SU-DHL-6 (cell line): ENCODE results near the gene SESN1.

Experiments
- H2AFZ ChIP-seq: fragments of 200-600 bp; sonication (generic); 2 replicates; pipeline ENCODE4 v1.6.1; 2014; ENCODE audit warnings: low read depth, mild to moderate bottlenecking, moderate library complexity, mixed read lengths, antibody characterized with exemption, low read length; ENCODE audit not compliant: severe bottlenecking
- H3F3A ChIP-seq: fragments of 200-600 bp; shearing (Covaris generic); 2 replicates; pipeline ENCODE4 v1.6.0; 2016; ENCODE audit warnings: antibody characterized with exemption, mild to moderate bottlenecking; ENCODE audit not compliant: insufficient read depth
- H3K27ac ChIP-seq: fragments of 200-600 bp; sonication (generic); 2 replicates; pipeline ENCODE4 v1.5.1; 2016; ENCODE audit warnings: low read depth, mild to moderate bottlenecking, low read length, moderate library complexity, mixed read lengths
- H3K27me3 ChIP-seq: fragments of 200-600 bp; sonication (generic), shearing (Covaris generic); 2 replicates; pipeline ENCODE4 v1.6.0; 2014; ENCODE audit warnings: mild to moderate bottlenecking, low read length
- H3K36me3 ChIP-seq: fragments of 200-600 bp; sonication (generic); 2 replicates; pipeline ENCODE4 v1.6.1; 2014; ENCODE audit warnings: mild to moderate bottlenecking, low read length, mixed read lengths
- H3K4me2 ChIP-seq: fragments of 300-600, 200-600 bp; shearing (Covaris generic), sonication (generic); 2 replicates; pipeline ENCODE4 v1.6.0; 2014; ENCODE audit warnings: low read length, low read depth, mild to moderate bottlenecking; ENCODE audit not compliant: poor library complexity, severe bottlenecking
- H3K4me3 ChIP-seq: fragments of 200-600 bp; sonication (generic); 2 replicates; pipeline ENCODE4 v1.5.1; 2014; ENCODE audit warnings: antibody characterized with exemption, low read length, mild to moderate bottlenecking, mixed read lengths; ENCODE audit not compliant: insufficient read depth, poor library complexity, severe bottlenecking
- H3K79me2 ChIP-seq: fragments of 200-600 bp; sonication (generic); 2 replicates; pipeline ENCODE4 v1.6.1; 2014; ENCODE audit warnings: mild to moderate bottlenecking, low read length, moderate library complexity; ENCODE audit not compliant: insufficient read depth
- H3K9ac ChIP-seq: fragments of 200-600 bp; sonication (generic); 2 replicates; pipeline ENCODE4 v1.7.0; 2014; ENCODE audit warnings: mild to moderate bottlenecking, low read length
- H3K9me2 ChIP-seq: fragments of 200-600 bp; sonication (generic); replicated peaks from 2 replicates; pipeline ENCODE4 v1.6.1; 2014; ENCODE audit warnings: low read length; ENCODE audit not compliant: insufficient read depth
- H3K9me3 ChIP-seq: fragments of 200-600 bp; sonication (generic); 2 replicates; pipeline ENCODE4 v1.6.1; 2014; ENCODE audit warnings: low read length, mixed read lengths; ENCODE audit not compliant: insufficient read depth
- H4K20me1 ChIP-seq: fragments of 200-600 bp; sonication (generic); 2 replicates; pipeline ENCODE4 v1.6.1; 2014; ENCODE audit warnings: low read depth, mild to moderate bottlenecking, antibody characterized with exemption, low read length, moderate library complexity, mixed read lengths
- CTCF ChIP-seq: fragments of 200-600 bp; sonication (generic); IDR thresholded peaks from one replicate; pipeline ENCODE4 v1.5.1; 2017; ENCODE audit warnings: antibody characterized with exemption, mild to moderate bottlenecking, low read length, moderate library complexity; ENCODE audit not compliant: insufficient read depth, poor library complexity, severe bottlenecking
- EZH2phosphoT487 ChIP-seq: fragments of 200-600 bp; sonication (generic), shearing (Covaris generic); conservative IDR thresholded peaks from 2 replicates; pipeline ENCODE4 v1.6.1; 2018; ENCODE audit warnings: mild to moderate bottlenecking, antibody characterized with exemption, low read length, moderate library complexity, mixed read lengths

Gene SESN1

GRCh38 chr6:108958900-108959770 is 135.5 kb downstream of the SESN1 start:
- no peaks in the 10 kb centered on the region for H3K27me3 ChIP-seq
- H3K9ac ChIP-seq, result no peak overlapping the region
- no peak overlapping the region for H2AFZ ChIP-seq
- H3K27ac ChIP-seq, result no peak overlapping the region
- H3K9me2 ChIP-seq, result no peaks in the 10 kb centered on the region
- no peak overlapping the region for H3K4me3 ChIP-seq
- H3F3A ChIP-seq, result no peaks in the 10 kb centered on the region
- TF ChIP-seq EZH2phosphoT487 (no peak), CTCF (no peak)
- no peaks in the 10 kb centered on the region for H3K79me2 ChIP-seq
- no peaks in the 10 kb centered on the region for H3K36me3 ChIP-seq
- H4K20me1 ChIP-seq, result no peaks in the 10 kb centered on the region
- H3K4me2 ChIP-seq, result no peak overlapping the region
- H3K9me3 ChIP-seq, result no peaks in the 10 kb centered on the region

- H3K27ac ChIP-seq, result no peak overlapping the region
- no peak overlapping the region for H2AFZ ChIP-seq
Observed at GRCh38 chr6:108957221-108957620, 137.4 kb downstream of the SESN1 start.

GRCh38 chr6:108955329-108955949 is 139.2 kb downstream of the SESN1 start:
- Histone ChIP-seq H4K20me1 (no peaks in the 10 kb centered on the region), H3K4me2 (no peak overlapping the region), H3K27ac (no peak overlapping the region), H3K9me3 (no peaks in the 10 kb centered on the region), H3K36me3 (no peaks in the 10 kb centered on the region), H3K9ac (no peak overlapping the region), H3F3A (no peaks in the 10 kb centered on the region), H3K79me2 (no peaks in the 10 kb centered on the region), H3K27me3 (no peaks in the 10 kb centered on the region), H3K4me3 (no peak overlapping the region), H3K9me2 (no peaks in the 10 kb centered on the region), H2AFZ (no peak overlapping the region)
- TF ChIP-seq EZH2phosphoT487 (no peak), CTCF (no peak)

More at GRCh38 chr6:108957221-108957620, 137.4 kb downstream of the SESN1 start:
- no peak for TF ChIP-seq CTCF
- TF ChIP-seq EZH2phosphoT487, result no peak
- Histone ChIP-seq H3K4me3 (no peak overlapping the region), H3K9me2 (no peaks in the 10 kb centered on the region), H3K36me3 (no peaks in the 10 kb centered on the region), H3K9ac (no peak overlapping the region), H3K79me2 (no peaks in the 10 kb centered on the region), H4K20me1 (no peaks in the 10 kb centered on the region), H3K9me3 (no peaks in the 10 kb centered on the region), H3K4me2 (no peak overlapping the region), H3F3A (no peaks in the 10 kb centered on the region), H3K27me3 (no peaks in the 10 kb centered on the region)
